Stomach smooth muscle (tissue), 2 donors: ENCODE measurements around the gene TMBIM4.
A peak's percentile ranks its signal among the peaks of the same experiment; 100 is the strongest.
"Not testable (repeated sequence)": the region's sequence is repeated elsewhere in the genome, so short reads cannot be mapped to it uniquely, and the experiment has no call there.

Experiments
- H3K27ac ChIP-seq: one replicate; pipeline ENCODE4 v1.7.0; 2013; ENCODE audit warnings: mild to moderate bottlenecking, low read length, inconsistent platforms
- H3K27me3 ChIP-seq, 2 donors: one replicate each; pipeline ENCODE4 v1.7.0; 2013; ENCODE audit warnings: low read length in 2 of 2; ENCODE audit not compliant: insufficient read depth in 2 of 2, control insufficient read depth in 1 of 2
- H3K36me3 ChIP-seq, 2 donors: one replicate each; pipeline ENCODE4 v1.7.0; 2013; ENCODE audit warnings: low read length in 2 of 2; ENCODE audit not compliant: control insufficient read depth in 2 of 2, insufficient read depth in 2 of 2
- H3K4me1 ChIP-seq: one replicate; pipeline ENCODE4 v1.7.0; 2013; ENCODE audit warnings: low read length; ENCODE audit not compliant: control insufficient read depth, insufficient read depth
- H3K4me3 ChIP-seq, 2 donors: one replicate each; pipeline ENCODE4 v1.7.0; 2013; ENCODE audit warnings: low read length in 2 of 2
- H3K9ac ChIP-seq, 2 donors: one replicate each; pipeline ENCODE4 v1.7.0; 2013; ENCODE audit warnings: low read length in 2 of 2, mild to moderate bottlenecking in 1 of 2
- H3K9me3 ChIP-seq, 2 donors: one replicate each; pipeline ENCODE4 v1.7.0; 2013; ENCODE audit warnings: low read length in 2 of 2; ENCODE audit not compliant: control insufficient read depth in 2 of 2
- donor health status: healthy.
- donor health status: Pancreatic carcinoma.

TMBIM4 gene

GRCh38 chr12:66184822-66185221 lies 15.0 kb upstream of the TMBIM4 start:
- not testable (repeated sequence) for H3K9me3 ChIP-seq, H3K4me3 ChIP-seq, H3K27ac ChIP-seq, H3K4me1 ChIP-seq, H3K36me3 ChIP-seq, H3K9ac ChIP-seq
- peaks cover 14 to 17% of the 10 kb centered on the region in 2 donors for H3K27me3 ChIP-seq

GRCh38 chr12:66182956-66183355 lies 13.2 kb upstream of the TMBIM4 start:
- no peak overlapping the region for H3K4me3 ChIP-seq
- no peaks in the 10 kb centered on the region for H3K4me1 ChIP-seq
- H3K36me3 ChIP-seq = no peaks in the 10 kb centered on the region
- H3K27me3 ChIP-seq = peaks cover 4 to 7% of the 10 kb centered on the region in 2 donors
- no peak overlapping the region for H3K9ac ChIP-seq
- peaks cover 0 to 3% of the 10 kb centered on the region in 2 donors for H3K9me3 ChIP-seq
- no peak overlapping the region for H3K27ac ChIP-seq

GRCh38 chr12:66176105-66176900 lies 6.5 kb upstream of the TMBIM4 start:
- Histone ChIP-seq H3K9me3 (peaks cover 0 to 3% of the 10 kb centered on the region in 2 donors), H3K27ac (no peak overlapping the region), H3K4me3 (no peak overlapping the region), H3K27me3 (no peaks in the 10 kb centered on the region), H3K4me1 (no peaks in the 10 kb centered on the region), H3K9ac (no peak overlapping the region), H3K36me3 (no peaks in the 10 kb centered on the region)

- not testable (repeated sequence) for H3K4me3 ChIP-seq, H3K27me3 ChIP-seq, H3K36me3 ChIP-seq, H3K27ac ChIP-seq, H3K9me3 ChIP-seq, H3K9ac ChIP-seq, H3K4me1 ChIP-seq
Observed at GRCh38 chr12:66174391-66175325, 4.9 kb upstream of the TMBIM4 start.

GRCh38 chr12:66170606-66171005 lies 810 bp upstream of the TMBIM4 start:
- H3K4me1 ChIP-seq = no peaks in the 10 kb centered on the region
- peak overlapping the region in 1 of 2 donors; percentile 78 for H3K4me3 ChIP-seq
- no peaks in the 10 kb centered on the region for H3K27me3 ChIP-seq
- H3K36me3 ChIP-seq = no peaks in the 10 kb centered on the region
- no peak overlapping the region for H3K9ac ChIP-seq
- no peak overlapping the region for H3K27ac ChIP-seq
- no peaks in the 10 kb centered on the region for H3K9me3 ChIP-seq

GRCh38 chr12:66168410-66168809 lies 1.4 kb downstream of the TMBIM4 start:
- Histone ChIP-seq H3K4me3 (peak overlapping the region; percentile 78 to 98), H3K27ac (peak overlapping the region; percentile 98), H3K9ac (peak overlapping the region in 1 of 2 donors; percentile 95), H3K4me1 (no peaks in the 10 kb centered on the region), H3K36me3 (no peaks in the 10 kb centered on the region), H3K9me3 (peaks cover 0 to 3% of the 10 kb centered on the region in 2 donors), H3K27me3 (no peaks in the 10 kb centered on the region)

- no peaks in the 10 kb centered on the region for H3K36me3 ChIP-seq
Observed at GRCh38 chr12:66166561-66166960, 3.2 kb downstream of the TMBIM4 start.

GRCh38 chr12:66165141-66165540 lies 4.7 kb downstream of the TMBIM4 start:
- no peaks in the 10 kb centered on the region for H3K36me3 ChIP-seq
- no peak overlapping the region for H3K27ac ChIP-seq
- H3K9ac ChIP-seq = no peak overlapping the region
- H3K4me1 ChIP-seq = no peaks in the 10 kb centered on the region
- no peaks in the 10 kb centered on the region for H3K27me3 ChIP-seq
- H3K4me3 ChIP-seq = no peak overlapping the region
- H3K9me3 ChIP-seq = peaks cover 0 to 3% of the 10 kb centered on the region in 2 donors

More at GRCh38 chr12:66166561-66166960, 3.2 kb downstream of the TMBIM4 start:
- no peaks in the 10 kb centered on the region for H3K4me1 ChIP-seq
- no peak overlapping the region for H3K4me3 ChIP-seq
- no peak overlapping the region for H3K9ac ChIP-seq
- peaks cover 0 to 3% of the 10 kb centered on the region in 2 donors for H3K9me3 ChIP-seq
- no peak overlapping the region for H3K27ac ChIP-seq
- H3K27me3 ChIP-seq = no peaks in the 10 kb centered on the region

GRCh38 chr12:66164349-66164821 lies 5.4 kb downstream of the TMBIM4 start:
- H3K4me3 ChIP-seq = no peak overlapping the region
- H3K4me1 ChIP-seq = no peaks in the 10 kb centered on the region
- no peaks in the 10 kb centered on the region for H3K27me3 ChIP-seq
- H3K27ac ChIP-seq = no peak overlapping the region
- peaks cover 3 to 5% of the 10 kb centered on the region in 2 donors for H3K36me3 ChIP-seq
- no peak overlapping the region for H3K9ac ChIP-seq
- H3K9me3 ChIP-seq = peaks cover 0 to 3% of the 10 kb centered on the region in 2 donors

GRCh38 chr12:66163289-66163688 lies 6.5 kb downstream of the TMBIM4 start:
- Histone ChIP-seq H3K27ac (no peak overlapping the region), H3K4me1 (no peaks in the 10 kb centered on the region), H3K9me3 (peaks cover 0 to 3% of the 10 kb centered on the region in 2 donors), H3K36me3 (peaks cover 6 to 11% of the 10 kb centered on the region in 2 donors), H3K27me3 (no peaks in the 10 kb centered on the region), H3K4me3 (no peak overlapping the region), H3K9ac (no peak overlapping the region)
